ENCODE measurements around the gene PYGM.

GRCh38 chr11:64720167-64720566 lies 39.6 kb downstream of the PYGM start:
- TF ChIP-seq REST (IDR thresholded peaks at IDR 0.05; ENCODE audit: insufficient replicate concordance, low read depth) (no peak), CTCF (IDR thresholded peaks at IDR 0.05; ENCODE audit: insufficient read depth, low read length) (no peak), GABPA (IDR thresholded peaks at IDR 0.05; ENCODE audit: low read depth) (no peak), POLR2AphosphoS5 (IDR thresholded peaks at IDR 0.05; ENCODE audit: low read depth) (no peak), SPI1 (IDR thresholded peaks at IDR 0.05; ENCODE audit: borderline replicate concordance, low read depth) (no peak)

Measured in HL-60 (cell line).